ENCODE measurements around the gene GNAZ. TPM values are rescaled to one million over a fixed set of nuclear protein-coding genes. Genes with fewer than 3 reads are reported as not detected.

GNAZ gene
- polyA plus RNA-seq, 1 donor from 2014 or later: 52.0 TPM

DNA sequence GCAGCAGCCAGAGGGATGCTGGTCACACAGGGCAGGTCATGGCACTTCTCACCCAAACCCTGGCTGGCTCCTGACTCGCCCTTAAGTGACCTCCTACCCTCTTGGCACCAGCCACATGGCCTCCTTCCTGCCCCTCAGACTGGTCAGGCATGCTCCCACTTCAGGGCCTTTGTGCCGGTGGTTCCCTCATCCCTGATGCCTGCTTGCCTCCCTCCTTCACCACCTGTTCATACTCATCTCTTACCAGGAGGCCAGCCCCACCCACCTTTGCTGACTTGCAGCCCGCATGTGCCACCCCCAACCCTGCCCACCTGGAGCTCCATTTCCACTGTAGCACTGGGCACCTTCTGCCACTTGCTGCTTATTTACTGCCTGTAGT lies 20.1 kb downstream of the GNAZ start:
- no peak overlapping the region for H3K27ac ChIP-seq (ENCODE audit: low read length)
- H3K9me2 ChIP-seq (ENCODE audit: insufficient read depth, low read length): no peaks in the 10 kb centered on the region
- H3K4me2 ChIP-seq (ENCODE audit: low read length): no peak overlapping the region
- peaks cover 4% of the 10 kb centered on the region for H3K79me2 ChIP-seq (replicated peaks; ENCODE audit: insufficient read depth, low read length)
- no peaks in the 10 kb centered on the region for H3K9me3 ChIP-seq (ENCODE audit: low read length)
- H3K27me3 ChIP-seq (ENCODE audit: insufficient read depth, low read depth, low read length): no peaks in the 10 kb centered on the region
- H2AFZ ChIP-seq (ENCODE audit: low read depth, low read length): no peak overlapping the region
- H4K20me1 ChIP-seq (ENCODE audit: insufficient read depth): no peaks in the 10 kb centered on the region
- H3F3A ChIP-seq (ENCODE audit: insufficient read depth, low read length, poor library complexity, severe bottlenecking): no peaks in the 10 kb centered on the region
- no peak overlapping the region for H3K9ac ChIP-seq (ENCODE audit: low read length)
- H3K36me3 ChIP-seq (ENCODE audit: insufficient read depth, low read length): no peaks in the 10 kb centered on the region
- no peak overlapping the region for H3K4me3 ChIP-seq (ENCODE audit: low read length)
- TF ChIP-seq RAD21 (conservative IDR thresholded peaks at IDR 0.05) (no peak), TAF1 (IDR thresholded peaks at IDR 0.05; ENCODE audit: low read depth) (no peak), POLR2AphosphoS5 (IDR thresholded peaks at IDR 0.05) (no peak), MXI1 (conservative IDR thresholded peaks at IDR 0.05; ENCODE audit: poor library complexity, severe bottlenecking) (no peak), EP300 (conservative IDR thresholded peaks at IDR 0.05; ENCODE audit: poor library complexity, severe bottlenecking) (no peak), EZH2 (IDR thresholded peaks at IDR 0.05; ENCODE audit: borderline replicate concordance, insufficient read depth, low read length, poor library complexity, severe bottlenecking) (no peak), SMC3 (conservative IDR thresholded peaks at IDR 0.05; ENCODE audit: poor library complexity) (no peak)
- TF ChIP-seq, protein P1, sequence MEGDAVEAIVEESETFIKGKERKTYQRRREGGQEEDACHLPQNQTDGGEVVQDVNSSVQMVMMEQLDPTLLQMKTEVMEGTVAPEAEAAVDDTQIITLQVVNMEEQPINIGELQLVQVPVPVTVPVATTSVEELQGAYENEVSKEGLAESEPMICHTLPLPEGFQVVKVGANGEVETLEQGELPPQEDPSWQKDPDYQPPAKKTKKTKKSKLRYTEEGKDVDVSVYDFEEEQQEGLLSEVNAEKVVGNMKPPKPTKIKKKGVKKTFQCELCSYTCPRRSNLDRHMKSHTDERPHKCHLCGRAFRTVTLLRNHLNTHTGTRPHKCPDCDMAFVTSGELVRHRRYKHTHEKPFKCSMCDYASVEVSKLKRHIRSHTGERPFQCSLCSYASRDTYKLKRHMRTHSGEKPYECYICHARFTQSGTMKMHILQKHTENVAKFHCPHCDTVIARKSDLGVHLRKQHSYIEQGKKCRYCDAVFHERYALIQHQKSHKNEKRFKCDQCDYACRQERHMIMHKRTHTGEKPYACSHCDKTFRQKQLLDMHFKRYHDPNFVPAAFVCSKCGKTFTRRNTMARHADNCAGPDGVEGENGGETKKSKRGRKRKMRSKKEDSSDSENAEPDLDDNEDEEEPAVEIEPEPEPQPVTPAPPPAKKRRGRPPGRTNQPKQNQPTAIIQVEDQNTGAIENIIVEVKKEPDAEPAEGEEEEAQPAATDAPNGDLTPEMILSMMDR (IDR thresholded peaks at IDR 0.05; ENCODE audit: poor library complexity, severe bottlenecking): no peak
- TF ChIP-seq, protein P2, sequence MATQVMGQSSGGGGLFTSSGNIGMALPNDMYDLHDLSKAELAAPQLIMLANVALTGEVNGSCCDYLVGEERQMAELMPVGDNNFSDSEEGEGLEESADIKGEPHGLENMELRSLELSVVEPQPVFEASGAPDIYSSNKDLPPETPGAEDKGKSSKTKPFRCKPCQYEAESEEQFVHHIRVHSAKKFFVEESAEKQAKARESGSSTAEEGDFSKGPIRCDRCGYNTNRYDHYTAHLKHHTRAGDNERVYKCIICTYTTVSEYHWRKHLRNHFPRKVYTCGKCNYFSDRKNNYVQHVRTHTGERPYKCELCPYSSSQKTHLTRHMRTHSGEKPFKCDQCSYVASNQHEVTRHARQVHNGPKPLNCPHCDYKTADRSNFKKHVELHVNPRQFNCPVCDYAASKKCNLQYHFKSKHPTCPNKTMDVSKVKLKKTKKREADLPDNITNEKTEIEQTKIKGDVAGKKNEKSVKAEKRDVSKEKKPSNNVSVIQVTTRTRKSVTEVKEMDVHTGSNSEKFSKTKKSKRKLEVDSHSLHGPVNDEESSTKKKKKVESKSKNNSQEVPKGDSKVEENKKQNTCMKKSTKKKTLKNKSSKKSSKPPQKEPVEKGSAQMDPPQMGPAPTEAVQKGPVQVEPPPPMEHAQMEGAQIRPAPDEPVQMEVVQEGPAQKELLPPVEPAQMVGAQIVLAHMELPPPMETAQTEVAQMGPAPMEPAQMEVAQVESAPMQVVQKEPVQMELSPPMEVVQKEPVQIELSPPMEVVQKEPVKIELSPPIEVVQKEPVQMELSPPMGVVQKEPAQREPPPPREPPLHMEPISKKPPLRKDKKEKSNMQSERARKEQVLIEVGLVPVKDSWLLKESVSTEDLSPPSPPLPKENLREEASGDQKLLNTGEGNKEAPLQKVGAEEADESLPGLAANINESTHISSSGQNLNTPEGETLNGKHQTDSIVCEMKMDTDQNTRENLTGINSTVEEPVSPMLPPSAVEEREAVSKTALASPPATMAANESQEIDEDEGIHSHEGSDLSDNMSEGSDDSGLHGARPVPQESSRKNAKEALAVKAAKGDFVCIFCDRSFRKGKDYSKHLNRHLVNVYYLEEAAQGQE (IDR thresholded peaks at IDR 0.05; ENCODE audit: borderline replicate concordance): no peak

DNA sequence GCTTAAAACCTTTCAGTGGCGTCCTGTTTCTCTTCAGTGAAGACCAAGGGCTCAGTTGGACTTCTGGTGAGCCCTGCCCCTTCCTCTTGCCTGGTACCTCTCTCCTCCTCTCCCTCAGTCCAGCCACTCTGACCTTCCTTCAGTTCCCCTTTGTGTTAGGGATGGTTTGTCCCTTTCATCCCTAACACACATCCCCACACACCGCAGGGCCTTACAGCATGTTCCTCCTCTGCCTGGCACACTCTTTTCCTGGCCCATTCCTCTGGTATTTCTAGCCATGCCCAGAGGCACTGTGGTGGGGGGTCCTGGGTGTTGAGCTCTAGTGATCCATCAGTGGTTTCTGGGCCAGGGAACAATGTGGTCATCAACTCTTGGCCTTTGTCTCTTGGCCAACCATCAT lies 21.4 kb downstream of the GNAZ start:
- H4K20me1 ChIP-seq (ENCODE audit: insufficient read depth): no peaks in the 10 kb centered on the region
- no peaks in the 10 kb centered on the region for H3K9me3 ChIP-seq (ENCODE audit: low read length)
- no peak overlapping the region for H3K27ac ChIP-seq (ENCODE audit: low read length)
- H3K9ac ChIP-seq (ENCODE audit: low read length): no peak overlapping the region
- H3F3A ChIP-seq (ENCODE audit: insufficient read depth, low read length, poor library complexity, severe bottlenecking): no peaks in the 10 kb centered on the region
- no peak for TF ChIP-seq TAF1 (IDR thresholded peaks at IDR 0.05; ENCODE audit: low read depth)
- TF ChIP-seq, protein P1 (IDR thresholded peaks at IDR 0.05; ENCODE audit: poor library complexity, severe bottlenecking): no peak
- TF ChIP-seq RAD21 (conservative IDR thresholded peaks at IDR 0.05): no peak
- no peak for TF ChIP-seq SMC3 (conservative IDR thresholded peaks at IDR 0.05; ENCODE audit: poor library complexity)
- TF ChIP-seq EZH2 (IDR thresholded peaks at IDR 0.05; ENCODE audit: borderline replicate concordance, insufficient read depth, low read length, poor library complexity, severe bottlenecking): no peak
- TF ChIP-seq EP300 (conservative IDR thresholded peaks at IDR 0.05; ENCODE audit: poor library complexity, severe bottlenecking): no peak
- TF ChIP-seq MXI1 (conservative IDR thresholded peaks at IDR 0.05; ENCODE audit: poor library complexity, severe bottlenecking): no peak
- TF ChIP-seq, protein P2 (IDR thresholded peaks at IDR 0.05; ENCODE audit: borderline replicate concordance): no peak
- no peak for TF ChIP-seq POLR2AphosphoS5 (IDR thresholded peaks at IDR 0.05)
- H3K36me3 ChIP-seq (ENCODE audit: insufficient read depth, low read length): no peaks in the 10 kb centered on the region
- H3K27me3 ChIP-seq (ENCODE audit: insufficient read depth, low read depth, low read length): no peaks in the 10 kb centered on the region
- peaks cover 8% of the 10 kb centered on the region for H3K79me2 ChIP-seq (replicated peaks; ENCODE audit: insufficient read depth, low read length)
- H3K9me2 ChIP-seq (ENCODE audit: insufficient read depth, low read length): no peaks in the 10 kb centered on the region
- H3K4me2 ChIP-seq (ENCODE audit: low read length): no peak overlapping the region
- no peak overlapping the region for H3K4me3 ChIP-seq (ENCODE audit: low read length)
- H2AFZ ChIP-seq (ENCODE audit: low read depth, low read length): no peak overlapping the region
